ENCODE results near the gene GNPTAB. TPM values are rescaled to one million over a fixed set of nuclear protein-coding genes. Genes with fewer than 3 reads are reported as not detected.
"Not testable (repeated sequence)": the region's sequence is repeated elsewhere in the genome, so short reads cannot be mapped to it uniquely, and the experiment has no call there.

GNPTAB gene
- total RNA-seq, 2 donors from 2014 or later, result 24.0 to 28.3 TPM

GRCh38 chr12:101857043-101857558, 26.3 kb upstream of the GNPTAB start:
- no peak for TF ChIP-seq CTCF (IDR thresholded peaks at IDR 0.05)
- ATAC-seq (ENCODE audit: insufficient number of reproducible peaks, low FRiP score, low read depth) (peak; percentile 44), DNase-seq (ENCODE audit: low spot score) (no peak)
- Histone ChIP-seq H3K27me3 (replicated peaks; ENCODE audit: insufficient read depth) (no peaks in the 10 kb centered on the region), H3K4me3 (no peak overlapping the region), H3K27ac (no peak overlapping the region), H3K4me1 (ENCODE audit: control insufficient read depth in 1 of 2, low read depth in 2 of 2) (peaks cover 0 to 19% of the 10 kb centered on the region in 2 donors), H3K9me3 (no peaks in the 10 kb centered on the region), H3K36me3 (no peaks in the 10 kb centered on the region)

- H3K4me1 ChIP-seq (ENCODE audit: control insufficient read depth in 1 of 2, low read depth in 2 of 2), result peaks cover 0 to 19% of the 10 kb centered on the region in 2 donors
- not testable (repeated sequence) for H3K27ac ChIP-seq, H3K4me3 ChIP-seq
Measured at GRCh38 chr12:101856614-101857013, 25.9 kb upstream of the GNPTAB start.

GRCh38 chr12:101855976-101856375, 25.2 kb upstream of the GNPTAB start:
- no peak for DNase-seq (ENCODE audit: low spot score)
- no peak for ATAC-seq (ENCODE audit: insufficient number of reproducible peaks, low FRiP score, low read depth)
- TF ChIP-seq CTCF (IDR thresholded peaks at IDR 0.05), result no peak

More at GRCh38 chr12:101856614-101857013, 25.9 kb upstream of the GNPTAB start:
- not testable (repeated sequence) for DNase-seq (ENCODE audit: low spot score); H3K27me3 ChIP-seq (replicated peaks; ENCODE audit: insufficient read depth); H3K9me3 ChIP-seq; ATAC-seq (ENCODE audit: insufficient number of reproducible peaks, low FRiP score, low read depth); H3K36me3 ChIP-seq

DNA sequence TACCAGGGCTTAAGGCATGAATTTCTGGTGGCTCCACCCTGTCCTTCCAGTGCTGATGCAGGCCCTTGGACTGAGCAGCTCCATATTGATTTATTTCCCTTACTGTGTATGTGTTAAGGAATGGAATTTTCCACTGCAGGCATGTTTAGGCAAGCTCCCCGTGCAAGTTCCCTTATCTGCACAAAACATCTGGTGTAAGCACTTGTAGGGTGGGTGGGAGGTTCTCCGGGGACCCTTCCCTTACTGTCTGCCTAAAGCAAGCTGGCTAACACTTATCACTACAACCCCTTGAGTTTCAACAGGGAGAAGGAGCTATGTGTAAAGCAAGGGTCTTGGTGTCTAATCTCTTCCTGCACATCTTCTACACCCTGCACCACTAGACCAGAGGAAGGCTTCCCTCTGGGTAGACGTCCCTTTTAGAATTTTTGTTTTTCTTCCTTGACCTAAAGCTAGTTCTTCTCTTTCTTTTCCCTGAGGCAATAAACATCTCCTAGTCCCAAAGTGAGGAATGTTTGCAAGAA, 24.7 kb upstream of the GNPTAB start:
- no peak for DNase-seq (ENCODE audit: low spot score)
- Histone ChIP-seq H3K9me3 (no peaks in the 10 kb centered on the region), H3K4me1 (ENCODE audit: control insufficient read depth in 1 of 2, low read depth in 2 of 2) (peaks cover 0 to 19% of the 10 kb centered on the region in 2 donors), H3K36me3 (no peaks in the 10 kb centered on the region), H3K4me3 (no peak overlapping the region), H3K27me3 (replicated peaks; ENCODE audit: insufficient read depth) (no peaks in the 10 kb centered on the region), H3K27ac (no peak overlapping the region)
- no peak for TF ChIP-seq CTCF (IDR thresholded peaks at IDR 0.05)
- no peak for ATAC-seq (ENCODE audit: insufficient number of reproducible peaks, low FRiP score, low read depth)

More at GRCh38 chr12:101855976-101856375, 25.2 kb upstream of the GNPTAB start:
- Histone ChIP-seq H3K27ac (no peak overlapping the region), H3K36me3 (no peaks in the 10 kb centered on the region), H3K27me3 (replicated peaks; ENCODE audit: insufficient read depth) (no peaks in the 10 kb centered on the region), H3K4me1 (ENCODE audit: control insufficient read depth in 1 of 2, low read depth in 2 of 2) (peaks cover 0 to 19% of the 10 kb centered on the region in 2 donors), H3K9me3 (no peaks in the 10 kb centered on the region), H3K4me3 (no peak overlapping the region)

DNA sequence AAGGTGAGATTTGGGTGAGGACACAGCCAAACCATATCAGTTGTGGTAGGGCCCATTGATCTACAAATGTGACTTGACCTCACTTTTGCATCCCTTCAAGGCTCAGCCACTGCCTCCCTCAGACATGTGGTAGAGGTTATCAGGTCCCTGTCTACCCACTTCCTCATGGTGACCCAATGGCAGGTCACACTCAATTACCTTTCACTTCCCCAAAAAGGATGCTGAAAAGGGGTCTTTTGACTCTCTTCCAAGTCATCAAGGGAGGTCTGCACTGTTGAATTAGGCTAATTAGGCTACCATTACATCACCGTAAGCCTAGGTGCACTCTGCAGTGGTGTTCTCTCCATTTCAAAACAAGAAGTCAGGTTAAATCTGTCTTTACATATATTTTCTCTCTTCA, 24.0 kb upstream of the GNPTAB start:
- H3K27me3 ChIP-seq (replicated peaks; ENCODE audit: insufficient read depth), result no peaks in the 10 kb centered on the region
- no peak overlapping the region for H3K4me3 ChIP-seq
- no peaks in the 10 kb centered on the region for H3K9me3 ChIP-seq
- DNase-seq (ENCODE audit: low spot score) (no peak), ATAC-seq (ENCODE audit: insufficient number of reproducible peaks, low FRiP score, low read depth) (no peak)
- no peaks in the 10 kb centered on the region for H3K36me3 ChIP-seq
- H3K27ac ChIP-seq, result no peak overlapping the region
- peaks cover 0 to 19% of the 10 kb centered on the region in 2 donors for H3K4me1 ChIP-seq (ENCODE audit: control insufficient read depth in 1 of 2, low read depth in 2 of 2)
- TF ChIP-seq CTCF (IDR thresholded peaks at IDR 0.05), result no peak

DNA sequence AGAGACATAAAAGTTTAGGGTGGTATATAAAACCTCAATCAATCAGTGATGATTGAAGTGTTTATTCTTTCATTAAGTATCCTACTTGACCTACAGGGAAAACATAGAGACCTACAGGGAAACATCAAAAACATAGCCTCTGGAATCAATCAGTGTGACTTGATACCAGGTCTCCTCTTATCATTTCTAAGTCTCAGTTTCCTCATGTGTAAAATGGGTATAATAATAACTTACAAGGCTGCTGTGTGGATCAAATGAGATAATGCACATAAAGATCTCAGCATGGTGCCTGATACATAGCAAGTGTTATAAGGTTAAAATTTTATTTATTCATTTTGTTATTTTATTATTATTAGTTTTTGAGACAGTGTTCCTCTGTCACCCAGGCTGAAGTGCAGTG, 22.2 kb upstream of the GNPTAB start:
- TF ChIP-seq CTCF (IDR thresholded peaks at IDR 0.05), result no peak
- Histone ChIP-seq H3K36me3 (no peaks in the 10 kb centered on the region), H3K9me3 (no peaks in the 10 kb centered on the region), H3K4me3 (no peak overlapping the region), H3K27ac (no peak overlapping the region), H3K27me3 (replicated peaks; ENCODE audit: insufficient read depth) (no peaks in the 10 kb centered on the region), H3K4me1 (ENCODE audit: control insufficient read depth in 1 of 2, low read depth in 2 of 2) (peaks cover 0 to 19% of the 10 kb centered on the region in 2 donors)
- DNase-seq (ENCODE audit: low spot score), result no peak
- no peak for ATAC-seq (ENCODE audit: insufficient number of reproducible peaks, low FRiP score, low read depth)
